ENCODE measurements around the gene JAKMIP3. TPM values are rescaled to one million over a fixed set of nuclear protein-coding genes. Genes with fewer than 3 reads are reported as not detected.

The JAKMIP3 gene
- total RNA-seq, 1 donor from 2014 or later: 1.4 TPM

GRCh38 chr10:132100556-132101349 lies 35.0 kb downstream of the JAKMIP3 start:
- Mint-ChIP-seq H3K9me3 (peaks cover 5% of the 10 kb centered on the region), H3K27me3 (ENCODE audit: low read depth) (peaks cover 29% of the 10 kb centered on the region), H3K4me1 (no peaks in the 10 kb centered on the region), H3K4me3 (no peak overlapping the region), H3K36me3 (no peaks in the 10 kb centered on the region), H3K27ac (no peak overlapping the region)
- peak in 1 of 2 experiments; percentile 34 for DNase-seq (ENCODE audit: low spot score in 2 of 2, unreplicated experiment in 2 of 2)
- no peak for TF ChIP-seq CTCF (IDR thresholded peaks at IDR 0.05; ENCODE audit: unreplicated experiment)

- H3K9me3 Mint-ChIP-seq: no peaks in the 10 kb centered on the region
- TF ChIP-seq CTCF (IDR thresholded peaks at IDR 0.05; ENCODE audit: unreplicated experiment): no peak
- H3K4me3 Mint-ChIP-seq: no peak overlapping the region
- no peaks in the 10 kb centered on the region for H3K36me3 Mint-ChIP-seq
- DNase-seq (ENCODE audit: low spot score in 2 of 2, unreplicated experiment in 2 of 2): peak in 1 of 2 experiments; percentile 34
- H3K27ac Mint-ChIP-seq: no peak overlapping the region
- no peaks in the 10 kb centered on the region for H3K4me1 Mint-ChIP-seq
- peaks cover 26% of the 10 kb centered on the region for H3K27me3 Mint-ChIP-seq (ENCODE audit: low read depth)
Observed at GRCh38 chr10:132101529-132101928, 35.8 kb downstream of the JAKMIP3 start.

GRCh38 chr10:132102071-132102716 lies 36.4 kb downstream of the JAKMIP3 start:
- Mint-ChIP-seq H3K4me1 (no peaks in the 10 kb centered on the region), H3K27ac (no peak overlapping the region), H3K36me3 (no peaks in the 10 kb centered on the region), H3K4me3 (no peak overlapping the region), H3K9me3 (no peaks in the 10 kb centered on the region), H3K27me3 (ENCODE audit: low read depth) (peaks cover 26% of the 10 kb centered on the region)
- DNase-seq (ENCODE audit: low spot score in 2 of 2, unreplicated experiment in 2 of 2): peak in 1 of 2 experiments; percentile 30
- no peak for TF ChIP-seq CTCF (IDR thresholded peaks at IDR 0.05; ENCODE audit: unreplicated experiment)

- H3K4me3 Mint-ChIP-seq: no peak overlapping the region
- DNase-seq (ENCODE audit: low spot score in 2 of 2, unreplicated experiment in 2 of 2): peak in 1 of 2 experiments; percentile 17
- H3K27ac Mint-ChIP-seq: no peak overlapping the region
- H3K4me1 Mint-ChIP-seq: no peaks in the 10 kb centered on the region
- no peak for TF ChIP-seq CTCF (IDR thresholded peaks at IDR 0.05; ENCODE audit: unreplicated experiment)
- H3K9me3 Mint-ChIP-seq: no peaks in the 10 kb centered on the region
- no peaks in the 10 kb centered on the region for H3K36me3 Mint-ChIP-seq
- H3K27me3 Mint-ChIP-seq (ENCODE audit: low read depth): peaks cover 26% of the 10 kb centered on the region
Observed at GRCh38 chr10:132102717-132103110, 37.0 kb downstream of the JAKMIP3 start.

GRCh38 chr10:132103116-132103910 lies 37.6 kb downstream of the JAKMIP3 start:
- H3K9me3 Mint-ChIP-seq: no peaks in the 10 kb centered on the region
- H3K4me1 Mint-ChIP-seq: no peaks in the 10 kb centered on the region
- no peak overlapping the region for H3K27ac Mint-ChIP-seq
- H3K27me3 Mint-ChIP-seq (ENCODE audit: low read depth): peaks cover 22% of the 10 kb centered on the region
- no peak overlapping the region for H3K4me3 Mint-ChIP-seq
- no peak for TF ChIP-seq CTCF (IDR thresholded peaks at IDR 0.05; ENCODE audit: unreplicated experiment)
- H3K36me3 Mint-ChIP-seq: no peaks in the 10 kb centered on the region
- no peak for DNase-seq (ENCODE audit: low spot score in 2 of 2, unreplicated experiment in 2 of 2)

Data from mesothelial cell of epicardium (in vitro differentiated cells).